H9 (cell line): ENCODE measurements around the gene MAN1B1. TPM values are rescaled to one million over a fixed set of nuclear protein-coding genes. Genes with fewer than 3 reads are reported as not detected.
A peak's percentile ranks its signal among the peaks of the same experiment; 100 is the strongest.

Experiments used
- DNase-seq: peaks from one replicate; pipeline ENCODE4 v3.0.0-alpha.2; 2017
- H2AFZ ChIP-seq: one replicate; pipeline ENCODE4 v1.6.1; 2013; ENCODE audit warnings: mild to moderate bottlenecking, low read length, control low read depth, moderate library complexity
- H2AK5ac ChIP-seq: 2 replicates; pipeline ENCODE4 v1.6.1; 2013; ENCODE audit warnings: low read length, control low read depth, mixed read lengths; ENCODE audit not compliant: insufficient read length
- H2BK120ac ChIP-seq: one replicate; pipeline ENCODE4 v1.6.1; 2013; ENCODE audit warnings: low read depth, mild to moderate bottlenecking, low read length, control low read depth, inconsistent platforms; ENCODE audit not compliant: poor library complexity, severe bottlenecking
- H2BK12ac ChIP-seq: 2 replicates; pipeline ENCODE4 v1.6.1; 2013; ENCODE audit warnings: low read length, control low read depth, mixed read lengths, low read depth; ENCODE audit not compliant: insufficient read length
- H2BK15ac ChIP-seq: 2 replicates; pipeline ENCODE4 v1.6.1; 2013; ENCODE audit warnings: low read depth, low read length, control low read depth
- H2BK20ac ChIP-seq: one replicate; pipeline ENCODE4 v1.6.1; 2013; ENCODE audit warnings: low read depth, mild to moderate bottlenecking, low read length, control low read depth, inconsistent platforms; ENCODE audit not compliant: poor library complexity, severe bottlenecking
- H2BK5ac ChIP-seq: 2 replicates; pipeline ENCODE4 v1.6.1; 2013; ENCODE audit warnings: low read length, control low read depth, mixed read lengths; ENCODE audit not compliant: insufficient read length
- H3K14ac ChIP-seq: 2 replicates; pipeline ENCODE4 v1.6.1; 2013; ENCODE audit warnings: low read length, control low read depth; ENCODE audit not compliant: insufficient read depth
- H3K18ac ChIP-seq: 2 replicates; pipeline ENCODE4 v1.6.1; 2013; ENCODE audit warnings: low read depth, mild to moderate bottlenecking, mixed read lengths, low read length, control low read depth; ENCODE audit not compliant: insufficient read length
- H3K23ac ChIP-seq: 2 replicates; pipeline ENCODE4 v1.6.1; 2013; ENCODE audit warnings: low read length, control low read depth, mixed read lengths, low read depth; ENCODE audit not compliant: insufficient read length
- H3K23me2 ChIP-seq: 2 replicates; pipeline ENCODE4 v1.6.1; 2013; ENCODE audit warnings: low read depth, mild to moderate bottlenecking, mixed read lengths, low read length, control low read depth; ENCODE audit not compliant: insufficient read length, poor library complexity, severe bottlenecking
- H3K27ac ChIP-seq: 2 replicates; pipeline ENCODE4 v1.5.1; 2013; ENCODE audit warnings: low read length, control low read depth, mixed read lengths, low read depth; ENCODE audit not compliant: insufficient read length
- H3K27me3 ChIP-seq: 2 replicates; pipeline ENCODE4 v1.6.1; 2013; ENCODE audit warnings: low read length, control low read depth, inconsistent platforms; ENCODE audit not compliant: insufficient read depth
- H3K4ac ChIP-seq: 2 replicates; pipeline ENCODE4 v1.6.1; 2013; ENCODE audit warnings: low read depth, mild to moderate bottlenecking, control low read depth, inconsistent platforms, low read length, moderate library complexity
- H3K4me1 ChIP-seq: 2 replicates; pipeline ENCODE4 v1.6.1; 2013; ENCODE audit warnings: low read length, control low read depth, inconsistent platforms; ENCODE audit not compliant: insufficient read depth
- H3K4me2 ChIP-seq: 2 replicates; pipeline ENCODE4 v1.6.1; 2013; ENCODE audit warnings: low read length, control low read depth, mixed read lengths; ENCODE audit not compliant: insufficient read length, insufficient read depth
- H3K56ac ChIP-seq: 2 replicates; pipeline ENCODE4 v1.6.1; 2013; ENCODE audit warnings: low read depth, mild to moderate bottlenecking, mixed read lengths, low read length, control low read depth; ENCODE audit not compliant: insufficient read length
- H3K79me1 ChIP-seq: 2 replicates; pipeline ENCODE4 v1.6.1; 2013; ENCODE audit warnings: low read depth, mild to moderate bottlenecking, moderate library complexity, low read length, control low read depth, inconsistent platforms; ENCODE audit not compliant: insufficient read depth, poor library complexity, severe bottlenecking
- H3K79me2 ChIP-seq: 2 replicates; pipeline ENCODE4 v1.6.1; 2013; ENCODE audit warnings: low read length, control low read depth, inconsistent platforms; ENCODE audit not compliant: insufficient read depth
- H3K9ac ChIP-seq: 2 replicates; pipeline ENCODE4 v1.6.1; 2013; ENCODE audit warnings: low read length, control low read depth, mixed read lengths; ENCODE audit not compliant: insufficient read length; ENCODE audit errors: extremely low read depth
- H3K9me3 ChIP-seq: one replicate; pipeline ENCODE4 v1.6.1; 2013; ENCODE audit warnings: low read depth, low read length, inconsistent platforms; ENCODE audit not compliant: control insufficient read depth
- H3T11ph ChIP-seq: one replicate; pipeline ENCODE4 v1.6.1; 2013; ENCODE audit warnings: mild to moderate bottlenecking, low read length, control low read depth, inconsistent platforms
- H4K20me1 ChIP-seq: one replicate; pipeline ENCODE4 v1.6.1; 2013; ENCODE audit not compliant: control insufficient read depth, insufficient read length, insufficient read depth
- H4K5ac ChIP-seq: 2 replicates; pipeline ENCODE4 v1.6.1; 2013; ENCODE audit warnings: low read depth, mild to moderate bottlenecking, mixed read lengths, low read length, control low read depth; ENCODE audit not compliant: insufficient read length
- H4K8ac ChIP-seq: replicated peaks from 2 replicates; pipeline ENCODE4 v1.6.1; 2013; ENCODE audit warnings: low read length, control low read depth, mixed read lengths, low read depth; ENCODE audit not compliant: insufficient read length
- H4K91ac ChIP-seq: 2 replicates; pipeline ENCODE4 v1.6.1; 2013; ENCODE audit warnings: low read depth, mild to moderate bottlenecking, moderate library complexity, mixed read lengths, low read length, control low read depth; ENCODE audit not compliant: insufficient read length
- H3K27ac Mint-ChIP-seq, 3 experiments: 2 replicates in 2 of 3; 3 replicates in 1 of 3; pipeline ENCODE4 v1.8.0; 2020 to 2021; ENCODE audit warnings: mixed read lengths in 3 of 3, mild to moderate bottlenecking in 1 of 3, moderate library complexity in 1 of 3
- H3K27me3 Mint-ChIP-seq: 2 replicates; pipeline ENCODE4 v1.8.0; 2021; ENCODE audit warnings: low read depth, mild to moderate bottlenecking, moderate library complexity, mixed read lengths
- H3K36me3 Mint-ChIP-seq, 3 experiments: 2 replicates in 2 of 3; 3 replicates in 1 of 3; pipeline ENCODE4 v1.8.0; 2020 to 2021; ENCODE audit warnings: low read depth in 3 of 3, mixed read lengths in 3 of 3; ENCODE audit not compliant: insufficient read depth in 1 of 3
- H3K4me1 Mint-ChIP-seq, 2 experiments: 2 replicates each; pipeline ENCODE4 v1.8.0; 2020; ENCODE audit warnings: mixed read lengths in 2 of 2
- H3K4me3 Mint-ChIP-seq, 2 experiments: 2 replicates in 1 of 2; 3 replicates in 1 of 2; pipeline ENCODE4 v1.8.0; 2020 to 2021; ENCODE audit warnings: mild to moderate bottlenecking in 2 of 2, mixed read lengths in 2 of 2, moderate library complexity in 1 of 2
- H3K9me3 Mint-ChIP-seq, 2 experiments: 2 replicates in 1 of 2; 3 replicates in 1 of 2; pipeline ENCODE4 v1.8.0; 2020; ENCODE audit warnings: mild to moderate bottlenecking in 2 of 2, mixed read lengths in 2 of 2, moderate library complexity in 1 of 2
- CTCF ChIP-seq: fragments of 200-600 bp; sonication (generic); conservative IDR thresholded peaks from 3 replicates; pipeline ENCODE4 v1.8.0; 2021; ENCODE audit warnings: antibody characterized with exemption, mild to moderate bottlenecking
- WGBS: extraction: QIAGEN DNeasy Blood & Tissue Kit; methylation state at CpG from one replicate; pipeline ENCODE4 v1.1.7; 2013; ENCODE audit warnings: missing lambda C conversion rate, low lambda C conversion rate, mixed read lengths; ENCODE audit not compliant: insufficient read length; ENCODE audit errors: extremely low coverage; 5-methylcytosine and 5-hydroxymethylcytosine counted together
- total RNA-seq: library from RNA; stranded (reverse); gene quantifications from 2 replicates; pipeline ENCODE4 v1.2.1, GENCODE V29; 2021

Gene MAN1B1
- total RNA-seq, 1 experiment from 2014 or later: 34.9 TPM

GRCh38 chr9:137088121-137088520, 1.3 kb downstream of the MAN1B1 start:
- H3K4ac ChIP-seq: no peak overlapping the region
- no peak for DNase-seq
- no peak overlapping the region for H3K23ac ChIP-seq
- no peak overlapping the region for H3K18ac ChIP-seq
- peaks cover 17 to 20% of the 10 kb centered on the region in 2 experiments for H3K4me1 Mint-ChIP-seq
- no peaks in the 10 kb centered on the region for H3K79me2 ChIP-seq
- no peak overlapping the region for H4K5ac ChIP-seq
- no peaks in the 10 kb centered on the region for H3K79me1 ChIP-seq
- no peak overlapping the region for H3K9ac ChIP-seq
- H2BK5ac ChIP-seq: no peak overlapping the region
- no peak overlapping the region for H3K27ac ChIP-seq
- no peak overlapping the region for H3T11ph ChIP-seq
- peak overlapping the region; percentile 79 for H3K4me2 ChIP-seq
- H2BK15ac ChIP-seq: no peak overlapping the region
- no peak overlapping the region for H3K14ac ChIP-seq
- peak overlapping the region; percentile 82 to 89; a peak in 4 of 5 replicates for H3K4me3 Mint-ChIP-seq
- no CpG with 5 or more reads among the region's 5 CpGs for WGBS
- H3K27me3 ChIP-seq: no peaks in the 10 kb centered on the region
- no peaks in the 10 kb centered on the region for H3K9me3 ChIP-seq
- H3K27me3 Mint-ChIP-seq: peaks cover 6% of the 10 kb centered on the region
- no peak overlapping the region for H4K91ac ChIP-seq
- H2AFZ ChIP-seq: no peak overlapping the region
- H3K9me3 Mint-ChIP-seq: no peaks in the 10 kb centered on the region
- H3K23me2 ChIP-seq: peaks cover 12% of the 10 kb centered on the region
- H2BK20ac ChIP-seq: no peak overlapping the region
- peaks cover 7 to 12% (median 8%) of the 10 kb centered on the region in 3 experiments; a peak in 6 of 7 replicates for H3K36me3 Mint-ChIP-seq
- H4K20me1 ChIP-seq: no peaks in the 10 kb centered on the region
- H2BK12ac ChIP-seq: no peak overlapping the region
- no peak overlapping the region for H3K56ac ChIP-seq
- H2BK120ac ChIP-seq: no peak overlapping the region
- TF ChIP-seq CTCF: no peak
- no peak overlapping the region for H2AK5ac ChIP-seq
- no peaks in the 10 kb centered on the region for H3K4me1 ChIP-seq
- H3K27ac Mint-ChIP-seq: no peak overlapping the region
- H4K8ac ChIP-seq: no peak overlapping the region
